D721Med (cell line): ENCODE measurements around the gene NUDT3.
"Not testable (repeated sequence)": the region's sequence is repeated elsewhere in the genome, so short reads cannot be mapped to it uniquely, and the experiment has no call there.

Experiments used
- DNase-seq: peaks from one replicate; pipeline ENCODE4 v3.0.0; 2011; ENCODE audit warnings: low spot score; ENCODE audit not compliant: insufficient read length
- FAIRE-seq: peaks from 2 replicates; lab custom pipeline; 2011; peaks lifted over from hg19 to GRCh38; lab: Jason Lieb, UNC
- CTCF ChIP-seq: IDR thresholded peaks from 2 replicates; pipeline ENCODE4 v1.5.1; 2012; ENCODE audit warnings: mild to moderate bottlenecking, control low read depth; ENCODE audit not compliant: insufficient read depth; ENCODE audit errors: missing control alignments

The NUDT3 gene

GRCh38 chr6:34369385-34369784 is 23.1 kb downstream of the NUDT3 start:
- DNase-seq (no peak), FAIRE-seq (no peak)
- no peak for TF ChIP-seq CTCF

- no peak for FAIRE-seq
- no peak for TF ChIP-seq CTCF
- DNase-seq = no peak
Measured at GRCh38 chr6:34366639-34366921, 25.9 kb downstream of the NUDT3 start.

- not testable (repeated sequence) for FAIRE-seq, DNase-seq
Measured at GRCh38 chr6:34365781-34366638, 26.5 kb downstream of the NUDT3 start.

GRCh38 chr6:34363681-34364075 is 28.8 kb downstream of the NUDT3 start:
- not testable (repeated sequence) for FAIRE-seq, DNase-seq

- TF ChIP-seq CTCF = no peak
- no peak for FAIRE-seq
- DNase-seq = no peak
Measured at GRCh38 chr6:34362909-34363680, 29.4 kb downstream of the NUDT3 start.

- TF ChIP-seq CTCF = no peak
- FAIRE-seq (no peak), DNase-seq (no peak)
Measured at GRCh38 chr6:34362176-34362575, 30.3 kb downstream of the NUDT3 start.

- no peak for TF ChIP-seq CTCF
- DNase-seq (no peak), FAIRE-seq (no peak)
Measured at GRCh38 chr6:34360556-34360955, 31.9 kb downstream of the NUDT3 start.
